ENCODE measurements around the gene RFC1.

RFC1 gene

GRCh38 chr4:39337841-39338240 lies 28.3 kb downstream of the RFC1 start:
- TF ChIP-seq CTCF (conservative IDR thresholded peaks at IDR 0.05; ENCODE audit: low read length) = no peak
- H3K4me3 ChIP-seq (ENCODE audit: low read length) = no peak overlapping the region
- DNase-seq (ENCODE audit: low read depth) = no peak

- no peak overlapping the region for H3K4me3 ChIP-seq (ENCODE audit: low read length)
- TF ChIP-seq CTCF (conservative IDR thresholded peaks at IDR 0.05; ENCODE audit: low read length) = no peak
- DNase-seq (ENCODE audit: low read depth) = no peak
Observed at GRCh38 chr4:39335566-39335965, 30.6 kb downstream of the RFC1 start.

GRCh38 chr4:39331191-39331590 lies 35.0 kb downstream of the RFC1 start:
- no peak for DNase-seq (ENCODE audit: low read depth)
- H3K4me3 ChIP-seq (ENCODE audit: low read length) = no peak overlapping the region
- TF ChIP-seq CTCF (conservative IDR thresholded peaks at IDR 0.05; ENCODE audit: low read length) = no peak

GRCh38 chr4:39330353-39330752 lies 35.8 kb downstream of the RFC1 start:
- no peak for DNase-seq (ENCODE audit: low read depth)
- no peak for TF ChIP-seq CTCF (conservative IDR thresholded peaks at IDR 0.05; ENCODE audit: low read length)
- no peak overlapping the region for H3K4me3 ChIP-seq (ENCODE audit: low read length)

- no peak for DNase-seq (ENCODE audit: low read depth)
- H3K4me3 ChIP-seq (ENCODE audit: low read length) = no peak overlapping the region
- no peak for TF ChIP-seq CTCF (conservative IDR thresholded peaks at IDR 0.05; ENCODE audit: low read length)
Observed at GRCh38 chr4:39326468-39326977, 39.6 kb downstream of the RFC1 start.

GRCh38 chr4:39324897-39325613 lies 41.1 kb downstream of the RFC1 start:
- peak; percentile 8 for DNase-seq (ENCODE audit: low read depth)
- no peak overlapping the region for H3K4me3 ChIP-seq (ENCODE audit: low read length)
- TF ChIP-seq CTCF (conservative IDR thresholded peaks at IDR 0.05; ENCODE audit: low read length) = no peak

GRCh38 chr4:39324446-39324845 lies 41.7 kb downstream of the RFC1 start:
- TF ChIP-seq CTCF (conservative IDR thresholded peaks at IDR 0.05; ENCODE audit: low read length) = no peak
- DNase-seq (ENCODE audit: low read depth) = no peak
- H3K4me3 ChIP-seq (ENCODE audit: low read length) = no peak overlapping the region
